SK-N-SH (cell line): Measurements from ENCODE around the gene KY. TPM values are rescaled to one million over a fixed set of nuclear protein-coding genes. Genes with fewer than 3 reads are reported as not detected.
A peak's percentile ranks its signal among the peaks of the same experiment; 100 is the strongest.

Experiments used
- CTCF ChIA-PET: fragments of 300-600, 350-600 bp; formaldehyde crosslinking; extraction: SDS; loops from one replicate; lab custom pipeline; 2021; lab: Yijun Ruan, JAX
- POLR2A ChIA-PET: fragments of 350-600 bp; sonication (Branson Sonifier 250); formaldehyde crosslinking; extraction: SDS; loops from one replicate; lab custom pipeline; 2020; ENCODE audit warnings: antibody characterized with exemption, inconsistent platforms; lab: Yijun Ruan, JAX
- DNase-seq: peaks from one replicate; pipeline ENCODE4 v3.0.0; 2012
- H2AFZ ChIP-seq: fragments of 200-600 bp; sonication (generic); 2 replicates; pipeline ENCODE4 v1.8.1; 2016; ENCODE audit warnings: antibody characterized with exemption, mild to moderate bottlenecking, low read depth
- H3F3A ChIP-seq: fragments of 200-600 bp; sonication (generic); replicated peaks from 2 replicates; pipeline ENCODE3; 2016; ENCODE audit warnings: antibody characterized with exemption, mild to moderate bottlenecking; ENCODE audit not compliant: insufficient read depth
- H3K27ac ChIP-seq, 2 experiments: fragments of 200-500 bp in 1 of 2; fragments of 200-600 bp in 1 of 2; sonication (Bioruptor generic) in 1 of 2; sonication (generic), shearing (Covaris generic) in 1 of 2; 2 replicates each; pipeline versions ENCODE4 v1.5.1 to v1.6.1; 2014 to 2016; ENCODE audit warnings: low read depth in 2 of 2, inconsistent platforms in 1 of 2, low read length in 1 of 2, mild to moderate bottlenecking in 1 of 2, mixed read lengths in 1 of 2
- H3K27me3 ChIP-seq: fragments of 200-600 bp; sonication (generic), shearing (Covaris generic); 2 replicates; pipeline ENCODE4 v1.6.1; 2016; ENCODE audit warnings: mixed run types; ENCODE audit not compliant: insufficient read depth
- H3K36me3 ChIP-seq, 2 experiments: fragments of 200-500 bp in 1 of 2; fragments of 200-600 bp in 1 of 2; sonication (Bioruptor generic) in 1 of 2; sonication (generic) in 1 of 2; replicated peaks in 1 of 2; 2 replicates each; pipeline versions ENCODE3 to v1.5.1; 2014 to 2016; ENCODE audit warnings: low read length in 1 of 2, mild to moderate bottlenecking in 1 of 2; ENCODE audit not compliant: insufficient read depth in 2 of 2, control insufficient read depth in 1 of 2
- H3K4me1 ChIP-seq, 2 experiments: fragments of 200-500 bp in 1 of 2; fragments of 200-600 bp in 1 of 2; sonication (Bioruptor generic) in 1 of 2; sonication (generic), shearing (Covaris generic) in 1 of 2; 2 replicates each; pipeline versions ENCODE4 v1.5.1 to v1.6.1; 2014 to 2016; ENCODE audit warnings: low read depth in 1 of 2, low read length in 1 of 2, mixed run types in 1 of 2; ENCODE audit not compliant: insufficient read depth in 2 of 2, control insufficient read depth in 1 of 2
- H3K4me2 ChIP-seq: fragments of 200-600 bp; sonication (generic), shearing (Covaris generic); 2 replicates; pipeline ENCODE4 v1.6.1; 2017; ENCODE audit warnings: mixed run types
- H3K4me3 ChIP-seq, 2 experiments: fragments of 200-500 bp in 1 of 2; fragments of 200-600 bp in 1 of 2; sonication (Bioruptor generic) in 1 of 2; sonication (generic), shearing (Covaris generic) in 1 of 2; 2 replicates each; pipeline versions ENCODE4 v1.5.1 to v1.8.1; 2014 to 2016; ENCODE audit warnings: low read depth in 2 of 2, inconsistent platforms in 1 of 2, low read length in 1 of 2, mild to moderate bottlenecking in 1 of 2, mixed read lengths in 1 of 2, moderate library complexity in 1 of 2
- H3K79me2 ChIP-seq: fragments of 200-600 bp; sonication (generic); 2 replicates; pipeline ENCODE4 v1.8.1; 2017; ENCODE audit warnings: mild to moderate bottlenecking; ENCODE audit not compliant: insufficient read depth
- H3K9ac ChIP-seq: fragments of 200-600 bp; sonication (generic); 2 replicates; pipeline ENCODE4 v1.6.1; 2017; ENCODE audit warnings: mixed run types
- H3K9me2 ChIP-seq: fragments of 200-600 bp; sonication (generic); 2 replicates; pipeline ENCODE4 v1.6.1; 2017; ENCODE audit warnings: mixed run types
- H3K9me3 ChIP-seq: fragments of 200-600 bp; sonication (generic); 2 replicates; pipeline ENCODE4 v1.6.1; 2017; ENCODE audit warnings: mixed run types, mild to moderate bottlenecking, moderate library complexity
- H4K20me1 ChIP-seq: fragments of 200-600 bp; sonication (generic); 2 replicates; pipeline ENCODE4 v1.6.1; 2017; ENCODE audit warnings: mild to moderate bottlenecking, mixed run types; ENCODE audit not compliant: insufficient read depth
- ELF1 ChIP-seq: IDR thresholded peaks from 2 replicates; pipeline ENCODE4 v1.4.0; 2012
- EZH2phosphoT487 ChIP-seq: fragments of 200-600 bp; sonication (generic); IDR thresholded peaks from 2 replicates; pipeline ENCODE4 v1.6.1; 2017; ENCODE audit warnings: low read depth, mixed run types, mild to moderate bottlenecking, antibody characterized with exemption, moderate library complexity, borderline replicate concordance
- MEF2A ChIP-seq: IDR thresholded peaks from 2 replicates; pipeline ENCODE4 v1.4.0; 2012; ENCODE audit warnings: low read depth, borderline replicate concordance
- MXI1 ChIP-seq: IDR thresholded peaks from 2 replicates; pipeline ENCODE4 v1.6.1; 2012; ENCODE audit warnings: mild to moderate bottlenecking, low read depth, low read length, improper control_type of control experiment
- POLR2AphosphoS5 ChIP-seq: IDR thresholded peaks from 2 replicates; pipeline ENCODE4 v1.6.1; 2012; ENCODE audit warnings: low read depth, low read length
- RAD21 ChIP-seq: IDR thresholded peaks from 2 replicates; pipeline ENCODE4 v1.6.1; 2012; ENCODE audit warnings: mild to moderate bottlenecking, low read length
- REST ChIP-seq: IDR thresholded peaks from 2 replicates; pipeline ENCODE4 v1.6.1; 2012; ENCODE audit warnings: mild to moderate bottlenecking, low read depth, low read length, moderate library complexity
- RFX5 ChIP-seq: IDR thresholded peaks from 2 replicates; pipeline ENCODE4 v1.6.1; 2012; ENCODE audit warnings: mild to moderate bottlenecking, improper control_type of control experiment, low read length
- SIN3A ChIP-seq: IDR thresholded peaks from 2 replicates; pipeline ENCODE4 v1.6.1; 2012; ENCODE audit warnings: low read depth, mild to moderate bottlenecking, low read length, moderate library complexity, borderline replicate concordance
- SMC3 ChIP-seq: IDR thresholded peaks from 2 replicates; pipeline ENCODE4 v1.6.1; 2012; ENCODE audit warnings: low read depth, low read length, improper control_type of control experiment
- WGBS: methylation state at CpG from one replicate; pipeline ENCODE4 v1.1.6; 2017; ENCODE audit warnings: low lambda C conversion rate; 5-methylcytosine and 5-hydroxymethylcytosine counted together
- polyA plus RNA-seq, 3 experiments: library from polyadenylated mRNA; depleted of rRNA; stranded (reverse); fragments of >200 nt; gene quantifications; 2 replicates each; pipeline ENCODE4 v1.2.3, GENCODE V29; 2012
- TF ChIP-seq, protein P1 (sequence below): fragments of 200-600 bp; sonication (generic); IDR thresholded peaks from 2 replicates; pipeline ENCODE4 v1.6.1; 2017; ENCODE audit warnings: antibody characterized with exemption, mild to moderate bottlenecking, moderate library complexity
- TF ChIP-seq, protein P2 (sequence below): IDR thresholded peaks from 2 replicates; pipeline ENCODE4 v1.4.0; 2012; ENCODE audit warnings: low read depth, borderline replicate concordance

Gene KY
- polyA plus RNA-seq, 1 of the 3 experiments (the other 2 are of a cell fraction): 2.4 TPM

DNA sequence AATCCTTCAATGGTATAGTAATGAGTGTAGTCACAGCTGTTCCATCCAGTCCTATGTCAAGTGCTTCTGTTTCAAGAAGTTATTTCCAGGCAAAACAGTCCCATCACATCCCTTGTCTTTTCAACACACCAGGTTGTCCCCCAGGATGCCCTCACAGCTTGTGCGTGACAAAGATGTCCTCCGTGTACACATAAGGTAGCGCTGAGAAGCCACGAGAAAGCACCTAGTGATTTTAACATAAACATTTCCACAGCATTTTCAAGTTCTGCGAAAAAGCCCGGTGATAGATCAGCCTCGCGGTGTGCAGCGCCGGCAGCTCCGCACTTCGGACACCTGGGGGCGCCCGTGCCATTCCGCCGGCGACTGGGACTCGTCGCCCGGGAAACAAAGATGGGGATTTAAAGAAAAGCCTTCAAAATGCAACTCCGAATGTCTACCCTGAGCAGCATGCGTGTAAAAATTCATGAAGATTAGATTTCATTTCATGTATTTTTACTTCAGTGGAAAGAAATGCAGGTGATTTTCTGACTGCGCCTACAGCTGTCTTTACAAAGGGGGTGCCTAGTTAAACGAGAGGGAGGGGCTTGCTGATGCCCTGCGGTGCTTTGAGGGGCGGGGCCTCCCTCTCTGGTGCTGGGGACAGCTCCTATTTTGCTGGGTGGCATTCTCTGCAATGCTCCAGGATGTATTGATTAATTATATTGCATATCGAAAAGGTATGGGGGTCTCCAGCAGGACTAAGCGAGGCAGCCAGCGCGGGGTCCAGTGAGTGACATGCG, 49.9 kb downstream of the KY start:
- H3F3A ChIP-seq: no peaks in the 10 kb centered on the region
- no peak overlapping the region for H3K9ac ChIP-seq
- H3K4me1 ChIP-seq: peaks cover 0 to 21% of the 10 kb centered on the region in 2 experiments; a peak in 3 of 4 replicates
- H2AFZ ChIP-seq: peak overlapping the region; percentile 24; the same call in 1 of the 2 replicates
- peak overlapping the region; percentile 31 to 58 for H3K4me3 ChIP-seq
- CTCF ChIA-PET: interaction anchor here (0.6 to 6.1 kb wide), 89 partner anchors 9 to 1443 kb away, joined by 3 to 82 read pairs (median 4); partner anchors contain the start of genes EPHB1 and KY
- POLR2A ChIA-PET: no interaction called here
- no peaks in the 10 kb centered on the region for H4K20me1 ChIP-seq
- DNase-seq: peak; percentile 83
- TF ChIP-seq EZH2phosphoT487: no peak
- TF ChIP-seq MEF2A: no peak
- TF ChIP-seq SMC3: peak; percentile 93
- TF ChIP-seq MXI1: peak; percentile 37; the same call in 1 of the 2 replicates
- TF ChIP-seq RFX5: 0 out of 2 replicates have a peak, but pooled peaks have one; percentile 31
- peak; percentile 97 for TF ChIP-seq RAD21
- TF ChIP-seq ELF1: no peak
- TF ChIP-seq, protein P1, sequence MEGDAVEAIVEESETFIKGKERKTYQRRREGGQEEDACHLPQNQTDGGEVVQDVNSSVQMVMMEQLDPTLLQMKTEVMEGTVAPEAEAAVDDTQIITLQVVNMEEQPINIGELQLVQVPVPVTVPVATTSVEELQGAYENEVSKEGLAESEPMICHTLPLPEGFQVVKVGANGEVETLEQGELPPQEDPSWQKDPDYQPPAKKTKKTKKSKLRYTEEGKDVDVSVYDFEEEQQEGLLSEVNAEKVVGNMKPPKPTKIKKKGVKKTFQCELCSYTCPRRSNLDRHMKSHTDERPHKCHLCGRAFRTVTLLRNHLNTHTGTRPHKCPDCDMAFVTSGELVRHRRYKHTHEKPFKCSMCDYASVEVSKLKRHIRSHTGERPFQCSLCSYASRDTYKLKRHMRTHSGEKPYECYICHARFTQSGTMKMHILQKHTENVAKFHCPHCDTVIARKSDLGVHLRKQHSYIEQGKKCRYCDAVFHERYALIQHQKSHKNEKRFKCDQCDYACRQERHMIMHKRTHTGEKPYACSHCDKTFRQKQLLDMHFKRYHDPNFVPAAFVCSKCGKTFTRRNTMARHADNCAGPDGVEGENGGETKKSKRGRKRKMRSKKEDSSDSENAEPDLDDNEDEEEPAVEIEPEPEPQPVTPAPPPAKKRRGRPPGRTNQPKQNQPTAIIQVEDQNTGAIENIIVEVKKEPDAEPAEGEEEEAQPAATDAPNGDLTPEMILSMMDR: peak; percentile 99
- no peak for TF ChIP-seq SIN3A
- TF ChIP-seq REST: peak; percentile 86
- TF ChIP-seq, protein P2, sequence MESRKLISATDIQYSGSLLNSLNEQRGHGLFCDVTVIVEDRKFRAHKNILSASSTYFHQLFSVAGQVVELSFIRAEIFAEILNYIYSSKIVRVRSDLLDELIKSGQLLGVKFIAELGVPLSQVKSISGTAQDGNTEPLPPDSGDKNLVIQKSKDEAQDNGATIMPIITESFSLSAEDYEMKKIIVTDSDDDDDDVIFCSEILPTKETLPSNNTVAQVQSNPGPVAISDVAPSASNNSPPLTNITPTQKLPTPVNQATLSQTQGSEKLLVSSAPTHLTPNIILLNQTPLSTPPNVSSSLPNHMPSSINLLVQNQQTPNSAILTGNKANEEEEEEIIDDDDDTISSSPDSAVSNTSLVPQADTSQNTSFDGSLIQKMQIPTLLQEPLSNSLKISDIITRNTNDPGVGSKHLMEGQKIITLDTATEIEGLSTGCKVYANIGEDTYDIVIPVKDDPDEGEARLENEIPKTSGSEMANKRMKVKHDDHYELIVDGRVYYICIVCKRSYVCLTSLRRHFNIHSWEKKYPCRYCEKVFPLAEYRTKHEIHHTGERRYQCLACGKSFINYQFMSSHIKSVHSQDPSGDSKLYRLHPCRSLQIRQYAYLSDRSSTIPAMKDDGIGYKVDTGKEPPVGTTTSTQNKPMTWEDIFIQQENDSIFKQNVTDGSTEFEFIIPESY: no peak
- no peak for TF ChIP-seq POLR2AphosphoS5
- TF ChIP-seq, all 33 proteins: peak for 6
- Histone ChIP-seq H3K36me3 (no peaks in the 10 kb centered on the region), H3K27ac (peak overlapping the region in 1 of 2 experiments; percentile 85; a peak in 1 of 4 replicates), H3K27me3 (no peaks in the 10 kb centered on the region), H3K4me2 (peak overlapping the region; percentile 36; the same call in 1 of the 2 replicates), H3K9me3 (no peaks in the 10 kb centered on the region), H3K9me2 (no peaks in the 10 kb centered on the region), H3K79me2 (no peaks in the 10 kb centered on the region)
- 19% methylated on average over 30 of the region's 31 CpGs for WGBS
